Mesothelial cell of epicardium (in vitro differentiated cells): Measurements from ENCODE around the gene COIL. TPM values are rescaled to one million over a fixed set of nuclear protein-coding genes. Genes with fewer than 3 reads are reported as not detected.

Experiments used
- DNase-seq, 2 experiments: peaks; one replicate each; pipeline ENCODE4 v3.0.0; 2021; ENCODE audit warnings: low spot score in 2 of 2; ENCODE audit not compliant: unreplicated experiment in 2 of 2
- H3K27ac Mint-ChIP-seq: 2 replicates; pipeline ENCODE4 v1.8.0; 2021; ENCODE audit warnings: mixed read lengths
- H3K27me3 Mint-ChIP-seq: 2 replicates; pipeline ENCODE4 v1.8.0; 2021; ENCODE audit warnings: low read depth, mixed read lengths
- H3K36me3 Mint-ChIP-seq: 2 replicates; pipeline ENCODE4 v1.8.0; 2021; ENCODE audit warnings: mixed read lengths
- H3K4me1 Mint-ChIP-seq: 2 replicates; pipeline ENCODE4 v1.8.0; 2021; ENCODE audit warnings: mixed read lengths
- H3K4me3 Mint-ChIP-seq: 2 replicates; pipeline ENCODE4 v1.8.0; 2021; ENCODE audit warnings: mild to moderate bottlenecking, moderate library complexity, mixed read lengths
- H3K9me3 Mint-ChIP-seq: 2 replicates; pipeline ENCODE4 v1.8.0; 2021; ENCODE audit warnings: mixed read lengths
- total RNA-seq: library from RNA; stranded (reverse); gene quantifications from 3 replicates; pipeline ENCODE4 v1.2.1, GENCODE V29; 2021
- TF ChIP-seq, protein P1 (sequence below): fragments of 200-600 bp; sonication (generic); IDR thresholded peaks from one replicate; pipeline ENCODE4 v1.5.0; 2021; ENCODE audit warnings: antibody characterized with exemption; ENCODE audit not compliant: unreplicated experiment

The COIL gene
- total RNA-seq, 1 donor from 2014 or later = 23.0 TPM

DNA sequence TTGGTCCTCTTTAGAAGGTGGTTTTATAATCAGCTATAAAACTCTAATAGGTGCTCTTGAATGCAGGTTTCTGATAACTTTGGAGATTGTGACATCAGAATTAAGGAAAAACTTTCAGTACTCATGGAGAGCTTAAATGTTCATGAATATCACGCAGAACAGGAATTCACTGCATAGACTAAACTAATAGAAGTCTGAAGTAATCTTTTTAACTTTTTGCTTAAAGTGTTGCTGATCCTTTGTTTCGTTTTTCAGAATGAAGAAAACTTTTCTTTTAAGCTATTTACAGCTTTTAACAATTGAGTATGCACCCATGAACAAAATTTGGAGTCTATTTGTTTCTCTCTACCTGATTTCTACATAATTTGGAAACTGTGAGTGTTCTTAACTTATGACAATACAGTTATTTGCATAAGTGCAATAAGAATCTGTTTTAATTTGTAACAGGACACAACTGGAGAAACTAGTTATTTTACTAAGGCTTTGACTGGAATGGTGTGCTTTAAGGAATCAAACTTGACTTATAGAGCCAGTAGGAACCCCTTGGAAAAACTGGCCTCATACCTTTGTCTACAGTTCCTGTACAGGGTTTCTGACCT is 30.0 kb downstream of the COIL start:
- H3K4me1 Mint-ChIP-seq = no peaks in the 10 kb centered on the region
- peaks cover 31% of the 10 kb centered on the region for H3K9me3 Mint-ChIP-seq

DNA sequence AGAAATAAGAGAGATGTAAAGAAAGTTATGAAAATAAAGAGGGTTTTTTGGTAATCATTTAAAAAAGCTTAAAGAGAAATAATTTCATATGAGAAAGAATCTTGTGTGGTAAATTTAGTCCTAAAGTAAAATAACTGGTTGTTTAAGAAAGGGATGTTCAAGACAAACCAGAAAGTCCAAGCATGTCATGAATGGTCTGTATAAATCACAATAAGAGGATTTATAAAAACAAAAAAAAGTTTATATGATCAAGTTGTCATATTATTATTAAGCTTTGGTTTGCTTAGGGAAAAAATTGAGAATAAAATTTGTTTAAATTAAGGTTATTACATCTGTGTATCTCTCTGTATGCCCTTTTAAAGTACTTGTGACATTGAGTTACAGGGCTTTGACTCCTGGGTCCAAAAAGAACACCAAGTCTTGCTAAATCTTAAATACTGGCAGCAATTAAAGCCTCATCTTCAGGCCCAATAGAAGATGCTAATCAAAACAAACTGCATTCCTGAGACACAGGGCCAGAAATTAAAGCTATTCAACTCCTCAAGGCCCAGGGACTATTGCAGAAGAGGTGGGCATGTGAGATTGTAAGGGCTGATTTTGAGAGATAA is 31.4 kb downstream of the COIL start:
- H3K9me3 Mint-ChIP-seq = peaks cover 37% of the 10 kb centered on the region
- TF ChIP-seq, protein P1, sequence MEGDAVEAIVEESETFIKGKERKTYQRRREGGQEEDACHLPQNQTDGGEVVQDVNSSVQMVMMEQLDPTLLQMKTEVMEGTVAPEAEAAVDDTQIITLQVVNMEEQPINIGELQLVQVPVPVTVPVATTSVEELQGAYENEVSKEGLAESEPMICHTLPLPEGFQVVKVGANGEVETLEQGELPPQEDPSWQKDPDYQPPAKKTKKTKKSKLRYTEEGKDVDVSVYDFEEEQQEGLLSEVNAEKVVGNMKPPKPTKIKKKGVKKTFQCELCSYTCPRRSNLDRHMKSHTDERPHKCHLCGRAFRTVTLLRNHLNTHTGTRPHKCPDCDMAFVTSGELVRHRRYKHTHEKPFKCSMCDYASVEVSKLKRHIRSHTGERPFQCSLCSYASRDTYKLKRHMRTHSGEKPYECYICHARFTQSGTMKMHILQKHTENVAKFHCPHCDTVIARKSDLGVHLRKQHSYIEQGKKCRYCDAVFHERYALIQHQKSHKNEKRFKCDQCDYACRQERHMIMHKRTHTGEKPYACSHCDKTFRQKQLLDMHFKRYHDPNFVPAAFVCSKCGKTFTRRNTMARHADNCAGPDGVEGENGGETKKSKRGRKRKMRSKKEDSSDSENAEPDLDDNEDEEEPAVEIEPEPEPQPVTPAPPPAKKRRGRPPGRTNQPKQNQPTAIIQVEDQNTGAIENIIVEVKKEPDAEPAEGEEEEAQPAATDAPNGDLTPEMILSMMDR = no peak
- H3K4me3 Mint-ChIP-seq = no peak overlapping the region
- H3K36me3 Mint-ChIP-seq = peaks cover 24% of the 10 kb centered on the region
- H3K27me3 Mint-ChIP-seq = no peaks in the 10 kb centered on the region
- no peaks in the 10 kb centered on the region for H3K4me1 Mint-ChIP-seq
- no peak for DNase-seq
- H3K27ac Mint-ChIP-seq = no peak overlapping the region

More for the DNA sequence above, 30.0 kb downstream of the COIL start:
- H3K4me3 Mint-ChIP-seq = no peak overlapping the region
- H3K36me3 Mint-ChIP-seq = peaks cover 26% of the 10 kb centered on the region
- H3K27me3 Mint-ChIP-seq = no peaks in the 10 kb centered on the region
- no peak overlapping the region for H3K27ac Mint-ChIP-seq
- no peak for DNase-seq
- TF ChIP-seq, protein P1 = no peak

DNA sequence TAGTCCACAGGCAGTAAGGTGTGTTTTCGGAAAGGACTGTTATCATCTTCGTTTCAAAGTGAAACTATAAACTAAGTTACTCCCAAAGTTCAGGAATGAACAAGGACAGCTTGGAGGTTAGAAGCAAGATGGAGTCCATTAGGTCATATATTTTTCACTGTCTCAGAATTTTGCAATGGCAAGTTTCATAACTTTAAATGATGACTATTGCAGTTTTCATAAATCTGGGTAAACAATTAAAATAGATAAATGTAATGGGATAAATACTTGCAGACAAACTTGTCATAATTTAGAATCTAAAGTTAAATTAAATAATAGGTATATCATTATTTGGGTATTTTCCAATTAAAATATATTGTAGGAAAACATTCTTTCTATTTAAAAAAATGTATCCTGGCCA is 32.3 kb downstream of the COIL start:
- no peaks in the 10 kb centered on the region for H3K4me1 Mint-ChIP-seq
- TF ChIP-seq, protein P1 = no peak
- H3K36me3 Mint-ChIP-seq = peaks cover 16% of the 10 kb centered on the region
- peaks cover 37% of the 10 kb centered on the region for H3K9me3 Mint-ChIP-seq
- DNase-seq = no peak
- H3K27ac Mint-ChIP-seq = no peak overlapping the region
- no peak overlapping the region for H3K4me3 Mint-ChIP-seq
- no peaks in the 10 kb centered on the region for H3K27me3 Mint-ChIP-seq

DNA sequence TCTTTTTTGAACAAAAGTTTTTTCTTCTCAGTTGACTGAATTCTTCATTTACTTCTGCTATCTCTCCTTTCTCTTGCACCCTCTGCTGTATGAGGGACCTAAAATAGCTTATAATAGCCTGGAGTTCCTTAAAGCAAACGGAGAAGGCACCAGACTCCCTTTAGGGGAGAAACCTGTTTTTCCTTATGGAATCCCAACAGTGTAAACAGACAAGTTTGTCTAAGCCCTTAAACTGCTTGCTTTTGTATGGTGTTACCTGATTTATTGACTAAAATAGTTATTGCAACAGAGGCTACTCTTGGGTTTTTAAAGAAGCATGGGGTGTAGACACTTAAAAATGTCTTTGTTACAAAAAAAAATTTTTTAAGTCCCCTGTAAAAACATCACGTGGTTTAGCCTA is 34.1 kb downstream of the COIL start:
- Mint-ChIP-seq H3K36me3 (peaks cover 6% of the 10 kb centered on the region), H3K27me3 (no peaks in the 10 kb centered on the region), H3K27ac (no peak overlapping the region), H3K9me3 (peaks cover 33% of the 10 kb centered on the region), H3K4me1 (no peaks in the 10 kb centered on the region), H3K4me3 (no peak overlapping the region)
- DNase-seq = no peak
- TF ChIP-seq, protein P1 = no peak

DNA sequence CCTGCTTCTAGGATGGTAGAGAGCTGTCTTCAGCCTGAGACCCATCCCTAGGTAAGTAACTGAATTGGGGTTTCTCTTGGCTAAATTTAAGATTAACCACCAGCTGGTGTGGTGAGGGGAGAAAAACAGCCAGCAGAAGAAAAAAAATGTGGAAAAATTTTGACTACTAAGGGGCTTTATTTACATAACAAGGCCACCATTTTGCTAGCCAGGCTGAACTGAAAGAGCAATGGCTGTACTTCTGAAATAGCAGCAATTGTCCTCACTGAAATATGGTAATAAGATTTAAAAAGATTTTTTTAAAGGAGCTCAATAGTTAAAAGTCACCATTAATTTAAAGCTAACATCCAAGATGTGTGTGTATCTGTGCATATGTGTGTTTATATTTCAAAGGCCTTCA is 34.6 kb downstream of the COIL start:
- H3K27me3 Mint-ChIP-seq = no peaks in the 10 kb centered on the region
- no peak overlapping the region for H3K4me3 Mint-ChIP-seq
- no peak for DNase-seq
- no peak overlapping the region for H3K27ac Mint-ChIP-seq
- H3K36me3 Mint-ChIP-seq = peaks cover 5% of the 10 kb centered on the region
- H3K9me3 Mint-ChIP-seq = peaks cover 30% of the 10 kb centered on the region
- H3K4me1 Mint-ChIP-seq = no peaks in the 10 kb centered on the region
- TF ChIP-seq, protein P1 = no peak
